ENCODE data around the gene ELOF1.
"Not testable (repeated sequence)": the region's sequence is repeated elsewhere in the genome, so short reads cannot be mapped to it uniquely, and the experiment has no call there.

ELOF1 gene

DNA sequence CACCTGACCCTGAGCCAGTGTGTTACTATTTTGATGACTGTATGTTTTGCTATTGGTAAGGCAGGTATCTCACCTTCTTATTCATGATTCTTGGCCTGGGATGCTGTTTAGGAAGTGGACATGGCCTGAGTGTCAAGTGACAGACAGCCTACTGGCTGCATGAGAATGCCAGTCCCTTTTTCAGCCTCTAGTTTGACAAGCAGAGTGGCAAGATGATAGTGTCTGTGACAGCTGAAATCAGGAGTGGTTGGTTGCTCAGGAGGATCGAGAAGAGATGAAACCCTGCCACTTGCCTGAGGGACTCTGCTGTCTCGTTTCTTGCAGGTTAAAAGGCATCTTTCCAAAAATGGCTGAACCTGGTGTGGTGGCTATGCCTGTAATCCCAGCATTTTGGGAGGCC is 7.1 kb upstream of the ELOF1 start:
- no peak for DNase-seq

DNA sequence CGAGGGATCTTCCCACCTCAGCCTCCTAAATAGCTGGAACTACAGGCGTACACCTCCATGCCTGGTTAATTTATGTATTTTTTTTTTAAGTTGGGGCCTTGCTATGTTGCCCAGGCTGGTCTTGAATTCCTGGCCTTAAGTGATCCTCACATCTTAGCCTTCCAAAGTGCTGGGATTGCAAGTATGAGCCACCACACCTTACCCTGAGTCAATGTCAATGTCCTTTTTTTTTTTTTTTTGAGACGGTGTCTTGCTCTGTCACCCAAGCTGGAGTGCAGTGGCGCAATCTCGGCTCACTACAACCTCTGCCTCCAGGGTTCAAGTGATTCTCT is 6.6 kb upstream of the ELOF1 start:
- DNase-seq: not testable (repeated sequence)

DNA sequence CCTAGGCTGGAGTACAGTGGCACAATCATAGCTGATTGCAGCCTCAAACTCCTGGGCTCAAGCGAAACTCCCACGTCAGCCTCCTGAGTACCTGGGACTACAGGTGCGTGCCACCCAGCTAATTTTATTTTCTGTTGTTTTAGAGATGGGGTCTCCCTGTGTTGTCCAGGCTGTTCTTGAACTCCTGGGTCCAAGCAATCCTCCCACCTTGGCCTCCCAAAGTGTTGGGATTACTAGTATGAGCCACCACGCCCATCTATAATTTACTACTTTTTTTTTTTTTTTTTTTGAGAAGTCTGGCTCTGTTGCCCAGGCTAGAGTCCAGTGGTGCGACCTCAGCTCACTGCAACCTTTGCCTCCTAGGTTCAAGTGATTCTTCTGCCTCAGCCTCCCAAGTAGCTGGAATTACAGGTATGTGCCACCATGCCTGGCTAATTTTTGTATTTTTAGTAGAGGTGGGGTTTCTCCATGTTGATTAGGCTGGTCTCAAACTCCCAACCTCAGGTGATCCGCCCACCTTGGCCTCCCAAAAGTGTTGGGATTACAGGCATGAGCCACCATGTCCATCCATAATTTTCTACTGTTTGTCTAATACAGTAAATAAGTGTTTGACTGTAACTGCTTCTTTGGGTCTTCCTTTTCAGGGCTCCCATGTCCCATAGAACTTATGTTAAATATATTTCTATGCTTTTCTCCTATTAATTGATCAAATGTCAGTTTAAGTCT is 5.2 kb upstream of the ELOF1 start:
- not testable (repeated sequence) for DNase-seq

DNA sequence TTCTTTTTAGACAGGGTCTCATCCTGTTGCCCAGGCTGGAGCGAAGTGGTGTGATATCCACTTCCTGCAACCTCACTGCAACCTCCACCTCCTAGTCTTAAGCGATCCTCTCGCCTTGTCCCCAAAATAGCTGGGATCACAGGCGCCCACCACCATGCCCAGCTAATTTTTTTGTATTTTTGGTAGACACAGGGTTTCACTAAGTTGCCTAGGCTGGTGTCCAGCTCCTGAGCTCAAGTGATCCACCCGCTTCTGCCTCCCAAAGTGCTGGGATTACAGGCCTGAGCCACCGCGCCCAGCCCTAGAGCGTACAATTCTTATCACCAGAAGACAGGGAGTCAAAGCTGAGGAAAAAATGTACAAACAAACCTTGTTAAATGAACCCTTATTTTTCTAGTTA is 4.5 kb upstream of the ELOF1 start:
- DNase-seq: no peak

DNA sequence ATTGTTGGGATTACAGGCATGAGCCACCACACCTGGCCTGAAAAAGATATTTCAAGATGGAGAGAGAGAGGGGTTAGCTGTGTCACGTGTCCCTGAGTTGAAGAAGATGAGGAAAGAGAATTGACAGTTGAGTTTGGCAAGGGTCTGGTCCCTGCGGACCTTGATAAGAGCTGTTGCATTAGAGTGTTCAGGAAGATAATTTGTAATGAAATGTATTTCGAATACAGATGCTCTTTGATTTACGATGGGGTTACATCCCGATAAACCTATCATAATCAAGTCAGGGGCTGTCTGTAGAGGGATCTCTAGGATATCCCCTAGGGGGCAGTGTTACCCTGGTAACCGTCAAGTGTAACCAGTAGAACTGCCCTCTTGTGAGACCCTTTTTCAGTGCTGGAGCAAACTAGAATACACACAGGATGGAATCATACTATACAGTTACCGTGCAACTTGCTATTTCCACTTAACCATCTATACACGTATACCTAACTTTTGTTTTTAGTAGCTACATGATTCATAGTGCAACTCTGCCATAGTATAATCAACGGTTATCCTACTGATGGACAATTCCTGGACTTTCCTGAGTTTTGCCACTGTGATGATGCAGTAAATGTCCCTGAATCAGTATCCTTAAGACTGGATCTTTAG is 1.5 kb upstream of the ELOF1 start:
- DNase-seq: no peak

DNA sequence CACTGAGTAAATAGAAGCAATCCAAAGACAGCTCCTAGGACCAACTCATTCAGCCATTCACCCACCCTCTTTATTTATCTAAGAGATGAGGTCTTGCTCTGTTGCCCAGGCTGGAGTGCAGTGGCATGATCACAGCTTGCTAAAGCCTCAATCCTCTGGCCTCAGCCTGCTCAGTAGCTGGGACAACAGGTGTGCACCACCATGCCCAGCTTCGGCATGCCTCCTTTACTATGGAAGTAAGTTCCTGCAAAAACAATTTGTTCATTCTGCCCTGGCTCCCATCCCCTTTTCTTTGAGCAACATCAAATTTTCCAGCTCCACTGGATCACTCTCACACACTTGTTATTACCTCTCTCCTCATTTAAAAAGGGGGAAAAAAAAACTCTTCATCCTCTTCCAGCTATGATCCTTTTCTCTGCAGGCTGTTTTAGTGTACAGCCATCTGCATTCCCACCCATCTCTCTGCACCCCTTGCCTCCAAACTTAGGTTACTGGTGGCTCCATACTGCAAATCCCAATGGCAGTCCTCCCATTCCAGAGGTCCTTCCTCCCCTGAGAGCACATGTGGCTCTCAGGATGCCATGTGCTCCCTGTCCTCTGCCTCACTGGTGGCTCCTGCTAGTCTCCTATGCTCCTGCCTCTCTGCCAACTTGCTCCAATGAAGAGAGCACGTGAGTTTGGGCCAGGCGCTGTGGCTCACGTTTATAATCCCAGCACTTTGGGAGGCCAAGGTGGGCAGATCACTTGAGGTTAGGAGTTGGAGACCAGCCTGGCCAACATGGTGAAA is 2.2 kb downstream of the ELOF1 start:
- no peak for DNase-seq

DNA sequence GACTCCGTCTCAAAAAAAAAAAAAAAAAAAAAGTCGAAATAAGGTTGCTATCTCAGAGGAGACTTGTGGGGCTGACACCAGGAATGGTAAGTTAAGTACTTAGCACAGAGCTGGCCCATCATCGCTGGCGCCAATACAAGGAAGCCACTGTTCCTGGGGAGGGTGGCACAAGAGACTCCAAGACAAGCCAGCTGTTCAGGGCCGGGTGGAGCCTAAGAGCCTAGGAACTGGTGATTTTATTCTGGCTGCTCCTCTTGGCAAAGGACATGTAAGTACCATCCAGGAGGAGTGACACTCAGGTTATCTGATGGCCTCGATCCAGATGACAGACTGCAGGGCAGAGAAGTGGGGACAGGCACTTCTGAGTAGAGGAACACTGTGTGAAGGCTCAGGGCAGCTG is 3.8 kb downstream of the ELOF1 start:
- DNase-seq: no peak

DNA sequence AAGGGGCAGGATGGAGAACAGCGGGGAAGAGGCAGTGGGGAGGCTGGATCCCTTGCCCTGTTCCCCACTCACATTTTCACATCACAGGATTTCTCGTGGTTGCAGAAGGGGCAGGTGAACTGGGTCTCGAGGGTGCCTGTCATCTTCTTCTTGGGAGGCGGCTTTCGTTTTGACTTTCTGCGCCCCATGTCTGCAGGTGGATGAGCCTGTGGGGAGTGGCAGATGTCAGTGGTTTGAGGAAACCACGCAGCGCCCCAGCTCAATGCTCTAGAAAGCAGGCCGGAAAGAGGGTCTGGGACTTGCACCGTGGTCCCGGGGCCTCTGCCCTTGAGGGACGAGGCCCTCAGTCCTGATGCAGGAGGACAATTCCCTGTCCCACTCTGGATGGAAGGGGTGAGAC is 4.9 kb downstream of the ELOF1 start:
- no peak for DNase-seq

DNA sequence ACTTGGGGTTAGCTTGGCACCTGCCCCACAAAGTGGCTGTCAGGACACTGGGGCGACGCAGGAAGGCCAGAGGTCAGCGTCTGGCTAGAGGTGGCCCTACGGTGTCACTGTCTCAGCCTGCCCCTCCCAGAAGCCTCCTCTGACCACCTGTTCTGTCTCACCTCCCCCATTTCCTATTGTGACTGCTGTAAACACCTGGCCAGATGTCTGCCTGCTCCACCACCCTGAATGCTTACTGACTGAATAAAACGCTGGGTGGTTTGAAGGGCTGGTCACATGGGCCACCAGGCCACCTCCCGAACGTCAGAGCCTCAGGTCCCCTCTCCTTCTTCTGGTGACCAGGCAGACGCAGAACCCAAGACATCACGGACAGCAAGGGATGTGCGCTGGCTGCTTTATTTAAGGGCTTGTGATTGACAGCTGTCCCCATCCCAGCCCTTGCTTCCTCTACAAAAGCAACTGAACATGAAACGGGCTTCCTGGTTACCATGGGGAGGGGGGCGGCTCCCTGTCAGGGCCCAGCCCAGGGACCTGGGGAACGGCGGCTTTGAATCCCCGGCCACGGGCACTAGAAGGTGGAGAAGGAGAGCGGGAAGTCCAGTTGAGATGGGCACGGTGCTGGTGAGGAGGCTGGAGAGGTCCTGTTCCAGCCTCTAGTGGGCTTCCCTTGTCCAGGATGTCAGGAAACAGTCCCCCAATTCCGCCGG is 6.2 kb downstream of the ELOF1 start:
- no peak for DNase-seq

DNA sequence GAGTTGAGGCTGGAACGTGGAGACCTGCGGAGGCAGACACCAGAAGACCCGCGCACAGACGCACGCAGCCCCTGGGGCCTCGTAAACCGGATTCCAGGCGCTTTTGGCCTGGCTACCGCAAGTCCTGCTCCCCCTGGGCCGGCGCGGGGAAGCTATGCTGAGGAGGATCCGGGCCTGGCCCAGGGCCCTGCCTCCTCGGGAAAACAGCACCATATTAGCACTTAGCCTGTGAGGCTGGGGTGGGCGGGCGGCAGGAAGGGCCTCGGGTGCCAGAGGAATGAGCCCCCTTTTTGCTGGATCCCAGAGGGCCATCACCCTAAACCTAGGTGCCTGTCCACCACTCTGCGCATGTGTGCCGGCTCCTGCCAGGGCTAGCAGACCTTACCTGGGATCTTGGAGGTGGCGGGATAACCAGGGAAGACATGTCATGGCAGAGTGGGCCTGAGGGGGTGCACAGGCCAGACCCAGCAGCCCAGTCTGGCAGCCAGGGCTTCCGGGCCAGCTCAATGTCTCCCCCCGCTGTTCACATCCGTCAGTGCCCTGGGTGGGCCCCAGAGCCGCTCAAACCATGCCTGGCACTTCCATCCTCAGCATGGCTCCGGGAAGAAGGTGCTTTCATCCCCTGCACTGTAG is 7.3 kb downstream of the ELOF1 start:
- DNase-seq: no peak

DNA sequence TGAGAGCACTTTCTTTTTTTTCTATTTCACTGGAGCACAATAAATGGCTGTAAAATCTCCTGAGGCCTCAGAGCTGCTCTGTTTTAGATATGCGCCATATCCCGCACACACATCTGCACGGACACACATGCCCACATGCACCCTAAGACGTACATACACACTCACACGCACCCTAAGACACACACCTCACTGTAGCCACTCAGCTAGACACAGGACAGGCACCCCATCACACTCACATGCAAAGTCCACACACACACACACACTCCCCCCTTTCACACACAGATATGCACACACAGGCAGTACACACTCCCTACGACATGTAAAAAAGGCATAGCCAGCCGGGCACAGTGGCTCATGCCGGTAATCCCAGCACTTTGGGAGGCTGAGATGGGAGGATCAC is 8.8 kb downstream of the ELOF1 start:
- DNase-seq: no peak

DNA sequence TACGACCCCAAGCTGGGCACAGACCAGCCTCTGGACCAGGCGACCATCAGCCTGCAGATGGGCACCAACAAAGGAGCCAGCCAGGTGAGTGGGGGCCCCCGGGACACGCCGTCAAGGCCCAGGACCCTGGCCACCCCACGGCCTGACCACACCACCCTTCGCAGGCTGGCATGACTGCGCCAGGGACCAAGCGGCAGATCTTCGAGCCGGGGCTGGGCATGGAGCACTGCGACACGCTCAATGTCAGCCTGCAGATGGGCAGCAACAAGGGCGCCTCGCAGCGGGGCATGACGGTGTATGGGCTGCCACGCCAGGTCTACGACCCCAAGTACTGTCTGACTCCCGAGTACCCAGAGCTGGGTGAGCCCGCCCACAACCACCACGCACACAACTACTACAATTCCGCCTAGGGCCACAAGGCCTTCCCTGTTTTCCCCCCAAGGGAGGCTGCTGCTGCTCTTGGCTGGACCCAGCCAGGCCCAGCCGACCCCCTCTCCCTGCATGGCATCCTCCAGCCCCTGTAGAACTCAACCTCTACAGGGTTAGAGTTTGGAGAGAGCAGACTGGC is 9.6 kb downstream of the ELOF1 start:
- DNase-seq: no peak

DNA sequence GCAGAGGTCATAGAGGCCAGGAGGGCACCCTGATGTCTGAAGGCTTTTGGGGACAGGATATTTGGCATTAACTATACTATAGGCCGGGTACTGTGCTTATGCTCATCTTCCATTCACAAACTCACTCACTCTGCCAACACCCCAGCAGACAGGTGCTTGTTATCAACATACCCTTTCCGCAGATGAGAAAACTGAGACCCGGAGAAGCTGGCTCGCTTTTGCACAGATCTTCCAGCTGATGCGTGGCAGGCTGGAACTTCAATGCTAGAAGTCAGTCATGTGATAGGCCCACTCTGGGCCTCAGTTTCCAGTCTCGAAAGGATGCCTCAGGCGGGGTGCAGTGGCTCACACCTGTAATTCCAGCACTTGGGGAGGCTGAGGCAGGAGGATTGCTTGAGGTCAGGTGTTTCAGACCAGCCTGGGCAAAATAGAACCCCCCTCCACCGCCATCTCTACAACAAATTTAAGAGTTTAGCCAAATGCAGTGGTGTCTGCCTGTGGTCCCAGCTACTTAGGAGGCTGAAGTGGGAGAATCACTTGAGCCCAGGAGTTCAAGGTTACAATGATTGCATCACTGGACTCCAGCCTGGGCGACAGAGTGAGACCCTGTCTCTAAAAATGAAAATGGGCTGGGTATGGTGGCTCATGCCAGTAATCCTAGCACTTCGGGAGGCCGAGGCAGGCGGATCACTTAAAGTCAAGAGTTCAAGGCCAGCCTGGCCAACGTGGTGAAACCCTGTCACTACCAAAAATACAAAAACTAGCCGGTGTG is 10.9 kb downstream of the ELOF1 start:
- no peak for DNase-seq

DNA sequence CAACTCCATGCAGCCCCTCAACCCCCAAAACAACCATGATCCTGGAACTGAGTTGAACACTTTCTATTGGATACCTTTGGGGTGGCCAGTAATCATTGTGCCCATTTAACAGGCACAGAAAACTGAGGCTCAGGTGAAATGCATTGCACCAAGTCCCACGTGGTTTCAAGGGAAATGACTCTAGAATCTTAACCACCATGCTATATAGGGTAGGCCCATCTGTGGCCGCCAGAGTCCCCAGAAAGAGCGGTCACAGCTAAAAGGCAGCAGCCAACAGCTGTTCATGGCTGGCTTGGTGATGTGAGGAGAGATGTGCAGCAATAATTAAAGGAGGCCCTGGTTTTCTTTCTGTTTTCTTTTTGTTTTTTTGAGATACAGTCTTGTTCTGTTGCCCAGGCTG is 17.8 kb downstream of the ELOF1 start:
- no peak for DNase-seq

DNA sequence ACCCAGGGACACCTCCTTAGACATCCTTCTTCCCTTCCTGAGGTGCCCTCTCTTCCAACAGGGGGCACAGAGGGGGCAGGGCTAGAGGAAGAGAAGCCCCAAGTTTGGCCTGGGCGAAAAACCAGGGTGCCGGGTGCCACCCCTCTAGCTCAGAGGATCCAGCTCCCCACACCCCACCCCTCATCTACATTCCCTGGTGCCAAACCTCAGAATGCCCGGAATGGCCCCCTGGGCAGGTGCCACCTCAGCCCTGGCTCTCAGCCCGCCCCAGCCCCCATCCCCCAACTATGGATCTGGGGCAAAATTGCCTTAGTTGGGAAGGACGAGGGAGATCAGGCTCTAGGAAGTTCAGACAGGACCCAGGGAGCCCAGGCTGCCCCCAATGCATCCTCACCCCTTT is 18.4 kb downstream of the ELOF1 start:
- DNase-seq: no peak

DNA sequence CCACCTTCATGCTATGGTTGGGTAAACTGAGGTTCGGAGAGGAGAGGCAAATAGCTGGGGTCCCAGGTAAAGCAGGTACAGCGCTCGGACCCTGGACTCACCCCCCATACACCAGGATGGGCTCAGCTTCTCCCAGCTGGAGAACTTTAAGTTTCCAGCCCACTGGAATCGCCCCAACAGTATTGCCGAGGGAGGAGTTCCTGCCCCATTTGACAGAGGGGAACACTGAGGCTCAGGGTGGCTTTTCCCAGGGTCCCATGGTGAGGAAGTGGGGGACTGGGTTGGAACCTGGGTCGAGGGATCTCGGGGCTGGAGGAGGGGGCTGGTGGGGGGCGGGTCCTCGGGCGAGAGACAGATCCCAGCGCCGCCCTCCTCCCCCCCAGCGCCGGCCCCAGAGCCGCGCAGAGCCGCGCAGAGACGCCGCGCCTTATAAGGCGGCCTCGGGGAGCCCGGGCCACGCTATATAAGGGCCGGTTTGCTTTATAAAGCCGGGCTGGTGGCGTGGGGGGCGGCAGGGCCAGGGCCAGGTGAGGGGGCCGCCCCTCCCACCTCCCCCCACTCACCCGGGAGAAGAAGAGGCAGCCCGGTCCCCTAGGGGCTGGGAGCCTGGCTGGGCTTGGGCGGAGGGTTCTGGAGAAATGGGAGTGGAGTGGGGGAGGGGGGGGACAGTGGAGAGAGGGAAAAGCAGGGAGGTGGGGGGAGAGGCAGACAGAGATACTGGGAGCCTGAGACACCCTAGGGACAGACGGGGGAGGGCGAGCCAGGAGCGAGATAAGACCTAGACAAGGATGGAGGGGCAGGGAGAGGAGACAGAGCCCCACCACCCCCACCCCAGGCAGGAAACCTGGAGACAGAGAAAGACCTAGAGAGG is 19.3 kb downstream of the ELOF1 start:
- no peak for DNase-seq

DNA sequence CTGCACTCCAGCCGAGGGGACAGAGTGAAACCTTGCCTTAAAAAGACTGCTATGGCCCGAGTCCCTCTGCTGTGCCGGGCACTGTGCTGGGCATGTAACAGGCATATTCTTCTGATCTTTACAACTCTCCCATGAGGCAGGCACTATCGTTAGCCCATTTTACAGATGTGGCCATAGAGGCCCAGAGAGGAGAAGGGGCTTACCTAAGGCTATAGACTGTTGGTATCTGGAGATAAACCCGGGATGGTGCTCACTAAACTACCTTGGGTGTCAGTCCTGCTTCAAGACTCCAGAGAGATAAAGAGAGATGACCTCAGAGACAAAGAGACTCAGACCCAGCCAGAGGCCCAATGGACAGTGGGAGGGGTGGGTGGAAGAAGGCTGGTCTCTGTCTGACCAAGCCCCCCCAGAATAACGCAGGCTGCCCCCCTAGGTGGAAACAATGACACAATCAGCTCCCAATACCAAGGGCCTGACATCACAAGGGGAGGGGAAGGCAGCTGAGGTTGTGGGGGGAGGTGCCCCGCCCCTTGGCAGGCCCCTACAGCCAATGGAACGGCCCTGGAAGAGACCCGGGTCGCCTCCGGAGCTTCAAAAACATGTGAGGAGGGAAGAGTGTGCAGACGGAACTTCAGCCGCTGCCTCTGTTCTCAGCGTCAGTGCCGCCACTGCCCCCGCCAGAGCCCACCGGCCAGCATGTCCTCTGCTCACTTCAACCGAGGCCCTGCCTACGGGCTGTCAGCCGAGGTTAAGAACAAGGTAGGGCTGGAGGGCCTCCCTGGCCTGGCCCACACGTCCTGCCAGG is 20.6 kb downstream of the ELOF1 start, which contains the start of gene CNN1:
CNN1 (plus strand) TSS at position 620 of the 805 bp plus-strand sequence; CDS start at position 697, 77 bp downstream.
- no peak for DNase-seq

DNA sequence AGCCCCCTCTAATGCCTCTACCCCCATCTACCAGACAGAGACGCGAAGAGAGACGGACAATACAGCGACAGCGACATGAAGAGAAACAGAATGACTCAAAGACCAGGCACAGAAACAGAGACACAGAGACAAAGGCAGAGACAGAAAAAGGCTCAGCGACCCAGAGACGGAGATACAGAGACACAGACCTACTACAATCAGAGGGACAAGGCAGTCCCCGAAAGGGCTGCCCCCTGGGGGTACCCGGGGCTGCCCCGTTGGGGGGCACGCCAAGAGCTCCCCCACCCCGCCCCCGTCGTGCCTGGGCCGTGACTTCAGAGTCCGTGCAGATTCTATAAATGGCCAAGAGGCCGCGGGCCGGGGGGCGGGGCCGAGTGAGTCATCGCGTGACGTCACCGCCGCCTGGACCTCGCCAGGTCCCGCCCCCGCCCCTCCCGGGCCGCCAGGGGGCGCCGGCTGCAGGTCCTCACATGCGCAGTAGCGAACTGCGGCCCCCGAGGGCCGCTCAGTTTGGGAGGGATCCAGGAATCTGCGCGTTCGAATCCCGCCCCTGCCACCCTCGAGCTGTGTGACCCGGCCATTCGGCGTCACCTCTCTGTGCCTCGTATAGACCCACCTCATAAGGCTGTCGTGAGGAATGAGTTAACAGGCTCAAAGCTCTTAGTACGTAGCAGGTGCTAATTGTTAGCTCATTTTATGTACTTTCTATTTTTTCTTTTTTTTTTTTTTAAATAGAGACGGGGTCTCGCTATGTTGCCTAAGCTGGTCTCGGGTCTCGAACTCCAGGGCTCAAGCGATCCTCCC is 23.0 kb downstream of the ELOF1 start:
- DNase-seq: no peak

DNA sequence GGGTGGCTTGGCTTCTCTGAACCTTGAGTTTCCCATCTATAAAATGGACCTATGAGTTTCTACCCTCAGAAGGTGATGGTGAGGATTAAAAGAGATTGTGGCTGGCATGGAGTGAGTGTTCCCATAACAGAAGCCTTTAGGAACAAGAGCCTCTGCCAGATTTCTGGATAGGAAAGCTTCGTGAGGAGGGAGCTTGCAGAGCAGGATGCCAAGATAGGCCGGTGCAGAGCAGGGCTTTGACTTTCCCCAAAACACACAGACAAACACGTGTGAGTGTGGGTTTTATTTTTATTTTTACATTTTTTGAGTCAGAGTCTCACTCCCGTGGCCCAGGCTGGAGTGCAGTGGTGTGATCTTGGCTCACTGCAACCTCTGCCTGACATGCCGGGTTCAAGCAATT is 24.1 kb downstream of the ELOF1 start:
- no peak for DNase-seq
